ENCODE measurements around the gene C15orf39. TPM values are rescaled to one million over a fixed set of nuclear protein-coding genes. Genes with fewer than 3 reads are reported as not detected.
"Not testable (repeated sequence)": the region's sequence is repeated elsewhere in the genome, so short reads cannot be mapped to it uniquely, and the experiment has no call there.

The C15orf39 gene
- total RNA-seq, 2 experiments from 2014 or later = 7.4 to 8.7 TPM

- H3K4me1 Mint-ChIP-seq (ENCODE audit: low read depth); H3K27ac Mint-ChIP-seq; H3K27me3 Mint-ChIP-seq (ENCODE audit: low read depth); intact Hi-C loops (cut with micrococcal nuclease); H3K36me3 Mint-ChIP-seq (ENCODE audit: low read depth); CTCF ChIA-PET; H3K9me3 Mint-ChIP-seq; H3K4me3 Mint-ChIP-seq; DNase-seq: not testable (repeated sequence)
Measured at GRCh38 chr15:75251343-75251742, 49.7 kb downstream of the C15orf39 start.

- H3K27me3 Mint-ChIP-seq (ENCODE audit: low read depth); CTCF ChIA-PET; H3K4me3 Mint-ChIP-seq; H3K27ac Mint-ChIP-seq; intact Hi-C loops (cut with micrococcal nuclease); DNase-seq; H3K9me3 Mint-ChIP-seq; H3K36me3 Mint-ChIP-seq (ENCODE audit: low read depth); H3K4me1 Mint-ChIP-seq (ENCODE audit: low read depth): not testable (repeated sequence)
Measured at GRCh38 chr15:75252285-75252684, 50.6 kb downstream of the C15orf39 start.

DNA sequence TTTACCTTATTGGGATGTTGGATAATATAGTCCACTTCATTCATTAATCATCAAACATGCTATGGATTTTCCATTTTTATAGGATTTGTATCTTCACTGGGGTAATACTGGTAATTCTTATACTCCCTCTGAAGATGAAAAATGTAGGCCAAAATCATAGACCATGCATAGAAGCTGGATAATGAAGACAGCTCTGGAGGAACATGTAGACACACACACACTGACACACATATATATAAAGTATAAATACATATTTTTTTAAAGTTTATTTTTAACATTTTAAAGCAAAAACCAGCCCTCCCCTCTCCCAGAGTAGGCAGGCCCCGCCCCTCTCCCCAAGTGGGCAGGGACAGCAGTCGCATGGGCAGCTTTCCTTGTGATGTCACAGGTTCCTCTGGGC lies 56.4 kb downstream of the C15orf39 start, which contains the start of gene GOLGA6C:
Gene GOLGA6C, plus strand, starts transcription at position 301 of the 400 bp plus-strand sequence. CDS start 265 bp downstream, outside the sequence.
- H3K36me3 Mint-ChIP-seq (ENCODE audit: low read depth); H3K27ac Mint-ChIP-seq; H3K4me1 Mint-ChIP-seq (ENCODE audit: low read depth); intact Hi-C loops (cut with micrococcal nuclease); H3K9me3 Mint-ChIP-seq; H3K4me3 Mint-ChIP-seq; H3K27me3 Mint-ChIP-seq (ENCODE audit: low read depth); DNase-seq; CTCF ChIA-PET: not testable (repeated sequence)

DNA sequence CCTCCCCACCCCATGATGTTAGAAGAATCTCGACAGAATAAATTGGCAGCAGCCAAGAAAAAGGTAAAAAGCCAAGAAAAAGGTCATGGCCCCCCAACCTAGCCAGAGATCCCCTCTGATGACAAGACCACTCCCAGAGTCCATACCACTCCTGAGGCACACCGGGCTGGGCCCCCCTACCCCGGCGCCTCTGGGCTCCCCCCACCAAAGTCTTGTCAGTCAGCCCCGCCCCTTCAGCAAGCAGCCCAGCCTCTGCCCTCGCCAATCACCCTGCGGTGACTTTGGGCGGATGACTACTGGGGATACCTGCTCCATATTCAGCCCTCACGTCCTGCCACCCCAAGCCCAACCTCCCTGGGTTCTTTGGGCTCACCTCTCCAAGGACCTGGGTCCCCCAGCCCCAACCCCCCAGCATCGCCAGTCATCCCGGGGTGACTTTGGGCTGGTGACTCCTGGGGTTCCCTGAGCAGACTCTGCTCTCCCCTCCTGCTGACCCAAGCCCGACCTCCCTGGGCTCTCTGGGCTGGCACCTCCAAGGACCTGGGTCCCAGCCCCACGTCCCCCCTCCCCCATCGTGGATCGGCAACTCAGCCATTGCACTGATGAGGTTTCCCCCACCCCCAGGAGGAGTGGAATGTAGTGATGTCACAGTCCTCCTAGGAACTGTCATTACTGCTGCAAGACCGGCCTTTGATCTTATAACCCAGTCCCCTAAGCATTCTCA lies 57.1 kb downstream of the C15orf39 start:
- H3K27ac Mint-ChIP-seq; H3K9me3 Mint-ChIP-seq; CTCF ChIA-PET; H3K36me3 Mint-ChIP-seq (ENCODE audit: low read depth); intact Hi-C loops (cut with micrococcal nuclease); H3K4me1 Mint-ChIP-seq (ENCODE audit: low read depth); H3K27me3 Mint-ChIP-seq (ENCODE audit: low read depth); DNase-seq; H3K4me3 Mint-ChIP-seq: not testable (repeated sequence)

GRCh38 chr15:75259873-75260272 lies 58.2 kb downstream of the C15orf39 start:
- intact Hi-C loops (cut with micrococcal nuclease); H3K9me3 Mint-ChIP-seq; H3K36me3 Mint-ChIP-seq (ENCODE audit: low read depth); H3K4me3 Mint-ChIP-seq; H3K4me1 Mint-ChIP-seq (ENCODE audit: low read depth); DNase-seq; H3K27me3 Mint-ChIP-seq (ENCODE audit: low read depth); CTCF ChIA-PET; H3K27ac Mint-ChIP-seq: not testable (repeated sequence)

Other genes with a start within 250 kb of the C15orf39 start
- 1 to 10 TPM; 3.5 to 3.7 TPM for gene RPP25, start 245.1 kb upstream of the C15orf39 start, total RNA-seq
- under 1 TPM; 0.15 to 0.38 TPM for gene SCAMP5, start 206.3 kb upstream of the C15orf39 start, total RNA-seq
- 10 to 100 TPM; 17.5 to 18.0 TPM for gene PPCDC, start 178.3 kb upstream of the C15orf39 start, total RNA-seq
- gene GOLGA6C, start 56.5 kb downstream of the C15orf39 start, total RNA-seq = under 1 TPM in 1 of 2 experiments, not detected in 1; 0.10 TPM
- gene GOLGA6D, start 81.0 kb downstream of the C15orf39 start, total RNA-seq = not detected
- gene COMMD4, start 134.2 kb downstream of the C15orf39 start, total RNA-seq = 10 to 100 TPM; 65.8 to 70.4 TPM
- gene NEIL1, start 145.2 kb downstream of the C15orf39 start, total RNA-seq = 1 to 10 TPM; 4.0 to 5.6 TPM
- 100 to 1,000 TPM; 228 to 247 TPM for gene MAN2C1, start 166.7 kb downstream of the C15orf39 start, total RNA-seq
- 10 to 100 TPM; 83.6 to 84.7 TPM for gene SIN3A, start 249.8 kb downstream of the C15orf39 start, total RNA-seq

Measured in activated naive CD4-positive, alpha-beta T cell treated with anti-CD3 and anti-CD28 coated beads for 36 hours (primary cell).